BJ (cell line): ENCODE results near the gene ACBD4. TPM values are rescaled to one million over a fixed set of nuclear protein-coding genes. Genes with fewer than 3 reads are reported as not detected.

Source experiments
- CTCF ChIA-PET: fragments of 350-600 bp; formaldehyde crosslinking; extraction: SDS; loops from one replicate; lab custom pipeline; 2021; ENCODE audit warnings: antibody characterized with exemption, inconsistent platforms; lab: Yijun Ruan, JAX
- POLR2A ChIA-PET: fragments of 300-600 bp; sonication (Branson Sonifier 250); formaldehyde crosslinking; extraction: SDS; loops from one replicate; lab custom pipeline; 2021; ENCODE audit warnings: antibody characterized with exemption; lab: Charles Lee
- DNase-seq: peaks from one replicate; pipeline ENCODE4 v3.0.0-alpha.2; 2011; ENCODE audit warnings: low read depth
- H3K27me3 ChIP-seq: 2 replicates; pipeline ENCODE4 v1.6.0; 2011; ENCODE audit warnings: low read length; ENCODE audit not compliant: control insufficient read depth, insufficient read depth
- H3K36me3 ChIP-seq: 2 replicates; pipeline ENCODE4 v1.5.1; 2011; ENCODE audit warnings: low read length; ENCODE audit not compliant: control insufficient read depth, insufficient read depth
- H3K4me3 ChIP-seq: 2 replicates; pipeline ENCODE4 v1.5.1; 2011; ENCODE audit warnings: low read depth, mild to moderate bottlenecking, control low read depth, low read length
- polyA plus RNA-seq: library from polyadenylated mRNA; depleted of rRNA; stranded (reverse); fragments of >200 nt; gene quantifications from 2 replicates; pipeline ENCODE4 v1.2.3, GENCODE V29; 2011
- TF ChIP-seq, protein P1 (sequence below): IDR thresholded peaks from 2 replicates; pipeline ENCODE4 v1.5.1; 2011; ENCODE audit warnings: low read depth, mild to moderate bottlenecking, control low read depth, inconsistent platforms, low read length, moderate library complexity; ENCODE audit not compliant: insufficient read depth

The ACBD4 gene
- polyA plus RNA-seq, 1 experiment: 7.3 TPM

- Histone ChIP-seq H3K27me3 (no peaks in the 10 kb centered on the region), H3K4me3 (no peak overlapping the region), H3K36me3 (peaks cover 2% of the 10 kb centered on the region)
- ChIA-PET CTCF (interaction anchor here (0.8 to 6.9 kb wide), 7 partner anchors 8 to 764 kb away, joined by 3 to 95 read pairs (median 4); partner anchors contain the start of genes ACBD4, FAM171A2 and HEXIM1), POLR2A (interaction anchor here (0.6 kb wide), 1 partner anchor 22 kb away, joined by 3 read pairs; no protein-coding TSS in a partner anchor)
- DNase-seq: no peak
- TF ChIP-seq, protein P1, sequence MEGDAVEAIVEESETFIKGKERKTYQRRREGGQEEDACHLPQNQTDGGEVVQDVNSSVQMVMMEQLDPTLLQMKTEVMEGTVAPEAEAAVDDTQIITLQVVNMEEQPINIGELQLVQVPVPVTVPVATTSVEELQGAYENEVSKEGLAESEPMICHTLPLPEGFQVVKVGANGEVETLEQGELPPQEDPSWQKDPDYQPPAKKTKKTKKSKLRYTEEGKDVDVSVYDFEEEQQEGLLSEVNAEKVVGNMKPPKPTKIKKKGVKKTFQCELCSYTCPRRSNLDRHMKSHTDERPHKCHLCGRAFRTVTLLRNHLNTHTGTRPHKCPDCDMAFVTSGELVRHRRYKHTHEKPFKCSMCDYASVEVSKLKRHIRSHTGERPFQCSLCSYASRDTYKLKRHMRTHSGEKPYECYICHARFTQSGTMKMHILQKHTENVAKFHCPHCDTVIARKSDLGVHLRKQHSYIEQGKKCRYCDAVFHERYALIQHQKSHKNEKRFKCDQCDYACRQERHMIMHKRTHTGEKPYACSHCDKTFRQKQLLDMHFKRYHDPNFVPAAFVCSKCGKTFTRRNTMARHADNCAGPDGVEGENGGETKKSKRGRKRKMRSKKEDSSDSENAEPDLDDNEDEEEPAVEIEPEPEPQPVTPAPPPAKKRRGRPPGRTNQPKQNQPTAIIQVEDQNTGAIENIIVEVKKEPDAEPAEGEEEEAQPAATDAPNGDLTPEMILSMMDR: no peak
Observed at GRCh38 chr17:45127548-45128300, 7.8 kb upstream of the ACBD4 start.

GRCh38 chr17:45128331-45128730 lies 7.2 kb upstream of the ACBD4 start:
- Histone ChIP-seq H3K4me3 (no peak overlapping the region), H3K36me3 (peaks cover 2% of the 10 kb centered on the region), H3K27me3 (no peaks in the 10 kb centered on the region)
- DNase-seq: no peak
- ChIA-PET POLR2A (interaction anchor here (0.6 kb wide), 1 partner anchor 23 kb away, joined by 3 read pairs; no protein-coding TSS in a partner anchor), CTCF (interaction anchor here (0.9 to 6.9 kb wide), 5 partner anchors 10 to 765 kb away, joined by 3 to 95 read pairs (median 4); partner anchors contain the start of genes FAM171A2 and HEXIM1)
- TF ChIP-seq, protein P1: no peak

GRCh38 chr17:45128989-45129388 lies 6.5 kb upstream of the ACBD4 start:
- H3K27me3 ChIP-seq: no peaks in the 10 kb centered on the region
- no peak for DNase-seq
- H3K4me3 ChIP-seq: no peak overlapping the region
- POLR2A ChIA-PET: interaction anchor here (0.6 kb wide), 2 partner anchors 183 to 485 kb away, joined by 3 read pairs; no protein-coding TSS in a partner anchor
- CTCF ChIA-PET: interaction anchor here (1.2 to 6.9 kb wide), 4 partner anchors 11 to 219 kb away, joined by 3 to 95 read pairs (median 8); no protein-coding TSS in a partner anchor
- H3K36me3 ChIP-seq: peaks cover 2% of the 10 kb centered on the region
- TF ChIP-seq, protein P1: no peak

DNA sequence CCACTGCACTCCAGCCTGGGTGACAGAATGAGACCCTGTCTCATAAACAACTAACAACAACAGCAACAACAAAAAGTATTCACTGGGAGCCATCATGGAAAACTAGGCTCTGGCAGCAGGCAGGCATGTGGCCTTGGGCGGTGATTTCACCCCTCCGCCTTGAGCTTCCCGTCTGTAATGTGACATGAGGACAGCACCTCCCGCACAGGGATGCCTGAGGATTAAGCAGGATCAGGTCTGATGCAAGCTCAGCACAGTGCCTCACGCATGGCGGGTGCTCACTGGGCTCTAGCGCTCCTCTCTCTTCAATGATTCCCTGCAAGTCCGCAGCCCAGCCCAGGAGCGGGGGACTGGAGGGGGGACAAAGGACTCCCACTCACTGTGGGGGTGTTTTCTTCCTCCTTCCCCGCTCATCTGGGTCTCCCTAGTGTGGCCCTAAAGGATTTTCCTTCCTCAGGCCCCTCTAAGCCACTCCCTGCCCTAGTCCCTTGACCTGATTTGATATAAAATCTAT lies 6.0 kb upstream of the ACBD4 start:
- Histone ChIP-seq H3K36me3 (peaks cover 1% of the 10 kb centered on the region), H3K4me3 (no peak overlapping the region), H3K27me3 (no peaks in the 10 kb centered on the region)
- CTCF ChIA-PET: interaction anchor here (0.8 to 7.3 kb wide), 8 partner anchors 11 to 350 kb away, joined by 3 to 131 read pairs (median 4); partner anchors contain the start of gene HEXIM1
- DNase-seq: no peak
- TF ChIP-seq, protein P1: no peak
- POLR2A ChIA-PET: interaction anchor here (0.6 kb wide), 2 partner anchors 182 to 486 kb away, joined by 3 read pairs; no protein-coding TSS in a partner anchor
